Amniotic stem cell (primary cell): Measurements from ENCODE around the gene CLDN22.

Experiments used
- DNase-seq: peaks from one replicate; lab custom pipeline; 2025; lab: John Stamatoyannopoulos, UW

CLDN22 gene

DNA sequence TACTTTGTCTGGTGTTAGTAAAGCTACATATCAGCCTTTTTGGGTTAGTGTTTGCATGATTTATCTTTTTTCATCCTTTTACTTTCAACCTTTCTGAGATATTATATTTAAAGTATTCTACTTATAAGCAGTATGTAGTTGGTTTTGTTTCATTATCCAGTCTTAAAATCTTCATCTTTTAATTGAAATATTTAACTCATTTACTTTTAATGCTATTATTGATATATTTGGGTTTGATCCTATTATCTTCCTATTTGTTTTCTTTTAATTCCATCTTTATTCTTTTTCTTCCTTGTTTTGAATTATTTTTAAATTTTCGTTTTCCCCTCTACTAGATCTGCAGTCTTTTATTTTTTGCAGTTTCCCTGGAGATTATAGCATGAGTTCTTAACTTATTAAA is 44.0 kb downstream of the CLDN22 start:
- no peak for DNase-seq

- DNase-seq: no peak
These were observed 47.7 kb downstream of the CLDN22 start for GRCh38 chr4:183272384-183272783.

DNA sequence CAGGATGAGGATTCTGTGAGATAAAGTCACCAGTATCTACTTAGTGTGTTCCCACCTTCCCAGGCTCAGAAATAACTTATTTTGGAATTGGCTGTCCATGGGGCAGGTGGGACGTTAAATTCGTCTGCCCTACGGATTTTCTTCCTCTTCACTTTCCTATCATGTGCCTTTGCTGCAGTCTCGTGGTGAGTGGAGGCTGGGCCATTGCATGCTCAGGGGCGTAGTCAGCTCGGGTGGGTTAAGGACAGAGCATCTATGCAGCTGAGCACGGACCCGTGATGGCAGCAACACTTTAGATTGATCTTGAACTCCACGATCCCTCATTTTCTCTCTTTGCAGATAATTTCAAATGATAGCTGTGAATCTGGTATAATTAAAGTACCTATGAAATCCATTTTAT is 51.5 kb downstream of the CLDN22 start:
- DNase-seq: no peak
